ENCODE measurements around the gene ZW10.

The ZW10 gene

GRCh38 chr11:113698515-113698914 is 75.0 kb downstream of the ZW10 start:
- no peak for DNase-seq (ENCODE audit: low read depth)

GRCh38 chr11:113697756-113698407 is 75.6 kb downstream of the ZW10 start:
- no peak for DNase-seq (ENCODE audit: low read depth)

- no peak for DNase-seq (ENCODE audit: low read depth)
Observed at GRCh38 chr11:113697111-113697510, 76.4 kb downstream of the ZW10 start.

- no peak for DNase-seq (ENCODE audit: low read depth)
Observed at GRCh38 chr11:113695207-113695606, 78.3 kb downstream of the ZW10 start.

- no peak for DNase-seq (ENCODE audit: low read depth)
Observed at GRCh38 chr11:113694390-113694789, 79.1 kb downstream of the ZW10 start.

- no peak for DNase-seq (ENCODE audit: low read depth)
Observed at GRCh38 chr11:113693030-113693429, 80.5 kb downstream of the ZW10 start.

- DNase-seq (ENCODE audit: low read depth) = no peak
Observed at GRCh38 chr11:113690619-113691569, 82.6 kb downstream of the ZW10 start.

GRCh38 chr11:113689768-113690618 is 83.5 kb downstream of the ZW10 start:
- DNase-seq (ENCODE audit: low read depth) = no peak

GRCh38 chr11:113685654-113686359 is 87.7 kb downstream of the ZW10 start:
- DNase-seq (ENCODE audit: low read depth) = no peak

- no peak for DNase-seq (ENCODE audit: low read depth)
Observed at GRCh38 chr11:113684496-113684895, 89.0 kb downstream of the ZW10 start.

GRCh38 chr11:113683481-113684046 is 89.9 kb downstream of the ZW10 start:
- no peak for DNase-seq (ENCODE audit: low read depth)

Measured in stimulated activated CD4-positive, alpha-beta T cell treated with anti-CD3 and anti-CD28 coated beads, Interleukin-2, amount 100 ng/mL, for 4 hours (primary cell).